ENCODE measurements around the gene RAC2. TPM values are rescaled to one million over a fixed set of nuclear protein-coding genes. Genes with fewer than 3 reads are reported as not detected.

The RAC2 gene
- total and polyA plus RNA-seq, 2 of the 8 experiments (the other 6 are each of a cell fraction or from before 2014, with no cell fraction given) = 2.3 to 4.3 TPM

DNA sequence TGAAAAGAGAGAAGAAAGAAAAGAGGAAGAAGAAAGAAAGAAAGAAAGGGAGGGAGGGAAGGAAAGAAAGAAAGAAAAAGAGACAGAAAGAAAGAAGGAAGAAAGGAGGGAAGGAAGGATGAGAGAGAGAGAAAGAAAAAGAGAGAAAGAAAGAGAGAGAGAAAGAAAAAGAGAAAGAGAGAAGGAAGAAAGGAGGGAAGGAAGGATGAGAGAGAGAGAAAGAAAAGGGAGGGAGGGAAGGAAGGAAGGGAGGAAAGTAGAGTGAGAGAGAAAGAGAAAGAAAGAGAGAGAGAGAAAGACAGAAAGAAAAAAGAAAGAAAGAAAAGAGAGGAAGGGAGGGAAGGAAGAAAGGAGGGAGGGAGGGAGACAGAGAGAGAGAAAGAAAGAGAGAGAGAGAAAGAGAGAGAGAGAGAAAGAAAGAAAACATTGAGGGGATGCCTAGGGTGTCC, 11.5 kb upstream of the RAC2 start:
- Histone ChIP-seq H3K4ac (replicated peaks; ENCODE audit: insufficient read length, low read depth, low read length) (no peak overlapping the region), H2BK120ac (replicated peaks; ENCODE audit: low read depth, low read length) (no peak overlapping the region), H3K36me3 (ENCODE audit: control insufficient read depth in 2 of 4, insufficient read depth in 4 of 4, low read length in 3 of 4) (no peaks in the 10 kb centered on the region), H3K4me3 (ENCODE audit: extremely low read depth in 1 of 4, insufficient read depth in 2 of 4, low read depth in 3 of 4, low read length in 4 of 4) (no peak overlapping the region), H3K23ac (ENCODE audit: insufficient read length) (no peak overlapping the region), H3K4me2 (ENCODE audit: insufficient read depth in 1 of 2, low read depth in 2 of 2, low read length in 2 of 2) (no peak overlapping the region), H3K4me1 (replicated peaks in 1 of 4; ENCODE audit: control insufficient read depth in 3 of 4, insufficient read depth in 4 of 4, low read length in 3 of 4) (peaks cover 4 to 10% (median 5%) of the 10 kb centered on the region in 4 experiments), H3K56ac (replicated peaks; ENCODE audit: insufficient read length, low read depth, low read length) (no peak overlapping the region), H2AK5ac (ENCODE audit: low read depth, low read length) (no peak overlapping the region), H3K23me2 (ENCODE audit: low read depth, low read length) (no peaks in the 10 kb centered on the region; the same call in 1 of the 2 replicates), H2BK20ac (ENCODE audit: low read length) (no peak overlapping the region), H3K14ac (ENCODE audit: insufficient read length) (no peak overlapping the region), H2AFZ (ENCODE audit: low read length) (no peak overlapping the region), H3K27me3 (replicated peaks in 1 of 4; ENCODE audit: control insufficient read depth in 3 of 4, extremely low read depth in 1 of 4, insufficient read depth in 3 of 4, low read length in 3 of 4) (peaks cover 0 to 10% (median 6%) of the 10 kb centered on the region in 4 experiments; a peak in 2 of 7 replicates), H4K8ac (ENCODE audit: extremely low read depth, insufficient read depth, low read length) (no peak overlapping the region), H2BK15ac (ENCODE audit: low read length) (no peak overlapping the region), H4K91ac (replicated peaks; ENCODE audit: insufficient read length, low read length) (no peak overlapping the region), H2BK12ac (ENCODE audit: low read depth, low read length) (no peak overlapping the region), H3K79me2 (ENCODE audit: control insufficient read depth in 1 of 2, insufficient read depth in 2 of 2, low read length in 2 of 2) (no peaks in the 10 kb centered on the region), H4K20me1 (replicated peaks in 1 of 2; ENCODE audit: control insufficient read depth in 1 of 2, insufficient read depth in 2 of 2, low read length in 2 of 2) (no peaks in the 10 kb centered on the region), H3K79me1 (ENCODE audit: low read depth, low read length) (no peaks in the 10 kb centered on the region), H2BK5ac (ENCODE audit: low read depth, low read length) (no peak overlapping the region), H3K9ac (replicated peaks in 1 of 4; ENCODE audit: extremely low read depth in 1 of 4, low read depth in 3 of 4, low read length in 3 of 4) (no peak overlapping the region), H3K27ac (ENCODE audit: low read depth, low read length) (no peak overlapping the region), H3K18ac (ENCODE audit: extremely low read depth, low read length) (no peak overlapping the region), H3K9me3 (ENCODE audit: insufficient read depth in 2 of 2, low read depth in 1 of 2, low read length in 1 of 2) (no peaks in the 10 kb centered on the region), H4K5ac (ENCODE audit: insufficient read length, low read depth, low read length) (no peak overlapping the region)
- POLR2A ChIA-PET (ENCODE audit: partially characterized antibody) = no interaction called here
- no peak for FAIRE-seq
- no peak for TF ChIP-seq SIX5 (IDR thresholded peaks at IDR 0.05; ENCODE audit: low read depth, low read length)
- TF ChIP-seq RFX5 (IDR thresholded peaks at IDR 0.05; ENCODE audit: borderline replicate concordance, low read depth, low read length) = no peak
- no peak for TF ChIP-seq CREB1 (IDR thresholded peaks at IDR 0.05)
- TF ChIP-seq EP300 (IDR thresholded peaks at IDR 0.05; ENCODE audit: borderline replicate concordance in 1 of 2, low read depth in 2 of 2, low read length in 2 of 2) = no peak
- TF ChIP-seq, protein P1, sequence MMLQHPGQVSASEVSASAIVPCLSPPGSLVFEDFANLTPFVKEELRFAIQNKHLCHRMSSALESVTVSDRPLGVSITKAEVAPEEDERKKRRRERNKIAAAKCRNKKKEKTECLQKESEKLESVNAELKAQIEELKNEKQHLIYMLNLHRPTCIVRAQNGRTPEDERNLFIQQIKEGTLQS (IDR thresholded peaks at IDR 0.05; ENCODE audit: insufficient read depth, low read depth, low read length) = no peak
- TF ChIP-seq, protein P2, sequence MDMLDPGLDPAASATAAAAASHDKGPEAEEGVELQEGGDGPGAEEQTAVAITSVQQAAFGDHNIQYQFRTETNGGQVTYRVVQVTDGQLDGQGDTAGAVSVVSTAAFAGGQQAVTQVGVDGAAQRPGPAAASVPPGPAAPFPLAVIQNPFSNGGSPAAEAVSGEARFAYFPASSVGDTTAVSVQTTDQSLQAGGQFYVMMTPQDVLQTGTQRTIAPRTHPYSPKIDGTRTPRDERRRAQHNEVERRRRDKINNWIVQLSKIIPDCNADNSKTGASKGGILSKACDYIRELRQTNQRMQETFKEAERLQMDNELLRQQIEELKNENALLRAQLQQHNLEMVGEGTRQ (IDR thresholded peaks at IDR 0.05; ENCODE audit: low read length) = no peak
- no peak for TF ChIP-seq RNF2 (IDR thresholded peaks at IDR 0.05; ENCODE audit: borderline replicate concordance, low read depth, low read length, missing control alignments, poor library complexity, severe bottlenecking)
- TF ChIP-seq GTF2F1 (IDR thresholded peaks at IDR 0.05; ENCODE audit: borderline replicate concordance, low read depth, low read length) = no peak
- no peak for TF ChIP-seq SP1 (IDR thresholded peaks at IDR 0.05; ENCODE audit: low read depth, low read length)
- CTCF ChIA-PET (ENCODE audit: partially characterized antibody) = interaction anchor here (1.1 to 1.5 kb wide), 3 partner anchors 11 to 129 kb away, joined by 3 to 5 read pairs (median 3); partner anchors contain the start of gene RAC2
- DNase-seq (ENCODE audit: low read depth in 1 of 2, low spot score in 2 of 2) = no peak
